ENCODE results near the gene STX8.

Gene STX8

GRCh38 chr17:9533441-9533840, 42.2 kb downstream of the STX8 start:
- TF ChIP-seq, protein P1, sequence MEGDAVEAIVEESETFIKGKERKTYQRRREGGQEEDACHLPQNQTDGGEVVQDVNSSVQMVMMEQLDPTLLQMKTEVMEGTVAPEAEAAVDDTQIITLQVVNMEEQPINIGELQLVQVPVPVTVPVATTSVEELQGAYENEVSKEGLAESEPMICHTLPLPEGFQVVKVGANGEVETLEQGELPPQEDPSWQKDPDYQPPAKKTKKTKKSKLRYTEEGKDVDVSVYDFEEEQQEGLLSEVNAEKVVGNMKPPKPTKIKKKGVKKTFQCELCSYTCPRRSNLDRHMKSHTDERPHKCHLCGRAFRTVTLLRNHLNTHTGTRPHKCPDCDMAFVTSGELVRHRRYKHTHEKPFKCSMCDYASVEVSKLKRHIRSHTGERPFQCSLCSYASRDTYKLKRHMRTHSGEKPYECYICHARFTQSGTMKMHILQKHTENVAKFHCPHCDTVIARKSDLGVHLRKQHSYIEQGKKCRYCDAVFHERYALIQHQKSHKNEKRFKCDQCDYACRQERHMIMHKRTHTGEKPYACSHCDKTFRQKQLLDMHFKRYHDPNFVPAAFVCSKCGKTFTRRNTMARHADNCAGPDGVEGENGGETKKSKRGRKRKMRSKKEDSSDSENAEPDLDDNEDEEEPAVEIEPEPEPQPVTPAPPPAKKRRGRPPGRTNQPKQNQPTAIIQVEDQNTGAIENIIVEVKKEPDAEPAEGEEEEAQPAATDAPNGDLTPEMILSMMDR (IDR thresholded peaks at IDR 0.05): no peak
- no peak for TF ChIP-seq ZFX (IDR thresholded peaks at IDR 0.05; ENCODE audit: borderline replicate concordance)
- no peak overlapping the region for H3K27ac ChIP-seq

DNA sequence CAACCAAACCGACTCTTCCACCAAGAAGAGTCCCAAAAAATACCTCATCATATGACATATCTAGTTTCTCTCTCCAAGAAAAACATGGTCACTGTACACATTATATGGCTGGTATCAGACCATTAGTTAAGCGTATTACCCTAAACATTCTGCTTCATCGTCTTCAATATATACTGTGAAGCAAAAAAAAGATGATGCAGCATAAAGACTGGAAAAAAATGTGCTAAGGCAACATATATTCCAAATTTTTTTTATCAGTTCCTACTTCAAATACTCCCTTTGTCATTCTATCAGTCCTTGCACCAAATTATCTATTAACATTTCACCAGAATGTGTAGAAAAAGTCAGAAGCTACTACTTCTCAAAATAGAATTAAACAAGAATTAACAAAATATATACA, 42.9 kb downstream of the STX8 start:
- no peak overlapping the region for H3K27ac ChIP-seq
- TF ChIP-seq, protein P1 (IDR thresholded peaks at IDR 0.05): no peak
- TF ChIP-seq ZFX (IDR thresholded peaks at IDR 0.05; ENCODE audit: borderline replicate concordance): no peak

DNA sequence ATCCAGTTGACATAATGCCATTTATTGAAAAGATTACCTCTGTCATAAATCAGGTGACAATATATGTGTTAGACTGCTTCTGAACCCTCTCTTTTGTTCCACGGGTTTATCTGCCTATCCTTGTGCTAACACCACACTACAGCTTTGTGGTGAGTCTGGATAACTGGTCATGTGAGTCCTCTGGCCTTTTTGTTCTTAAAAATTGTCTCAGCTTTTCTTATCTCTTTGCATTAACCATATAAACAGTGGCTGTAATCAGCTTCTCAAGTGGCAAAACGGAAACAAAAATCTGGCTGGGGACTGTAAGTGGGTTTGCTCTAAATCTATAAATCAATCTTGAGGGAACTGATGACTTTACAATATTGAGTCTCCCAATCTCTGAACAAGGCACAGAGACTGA, 44.6 kb downstream of the STX8 start:
- no peak overlapping the region for H3K27ac ChIP-seq
- TF ChIP-seq, protein P1 (IDR thresholded peaks at IDR 0.05): no peak
- TF ChIP-seq ZFX (IDR thresholded peaks at IDR 0.05; ENCODE audit: borderline replicate concordance): no peak

DNA sequence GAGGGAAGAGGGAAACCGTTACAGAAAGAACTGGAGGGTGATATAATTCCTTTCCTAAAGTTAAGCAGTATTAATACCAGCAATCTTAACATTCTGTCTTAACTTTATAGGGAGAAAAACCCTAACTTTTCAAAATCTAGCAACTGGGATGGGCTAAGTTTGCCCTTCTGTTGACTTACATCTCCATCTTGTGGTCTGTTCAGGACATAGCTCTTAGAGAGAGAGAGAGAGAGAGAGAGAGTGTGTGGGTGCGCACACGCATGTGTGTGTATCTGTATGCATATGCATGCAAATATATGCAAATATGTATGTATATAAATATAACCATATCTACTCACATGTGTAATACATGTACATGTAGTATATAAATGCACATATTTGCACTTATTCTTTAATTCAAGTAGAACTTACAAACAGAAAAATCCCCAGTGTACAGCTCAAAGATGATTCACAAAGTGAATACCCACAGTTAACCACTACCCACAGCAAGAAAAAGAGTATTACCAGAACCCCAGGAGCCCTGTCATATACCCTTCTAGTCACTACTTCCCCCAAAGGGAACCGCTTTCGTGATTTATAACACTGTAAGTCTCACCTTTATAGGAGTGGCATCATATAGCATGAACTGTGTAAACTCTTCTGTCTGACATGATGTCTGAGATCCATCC, 46.5 kb downstream of the STX8 start:
- TF ChIP-seq, protein P1 (IDR thresholded peaks at IDR 0.05): peak; percentile 58
- no peak for TF ChIP-seq ZFX (IDR thresholded peaks at IDR 0.05; ENCODE audit: borderline replicate concordance)

DNA sequence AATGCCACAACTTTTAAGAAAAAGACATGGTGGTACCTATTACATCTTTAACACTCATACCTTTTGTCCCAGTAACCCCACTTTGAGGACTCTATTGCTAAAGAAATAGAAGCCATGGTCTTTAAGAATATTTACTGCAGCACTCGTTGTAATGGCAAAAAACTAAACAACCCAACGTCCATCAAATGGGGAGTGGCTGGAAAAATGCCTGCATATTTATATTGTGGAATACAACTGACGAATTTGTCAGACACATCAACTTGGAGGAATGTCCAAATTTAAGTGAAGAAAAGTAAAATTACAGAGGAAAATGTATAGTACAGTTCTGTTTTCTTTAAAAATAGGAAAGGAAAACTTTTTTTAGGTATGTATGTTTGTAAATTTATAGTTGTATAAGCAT, 47.8 kb downstream of the STX8 start:
- no peak overlapping the region for H3K27ac ChIP-seq
- TF ChIP-seq, protein P1 (IDR thresholded peaks at IDR 0.05): no peak
- no peak for TF ChIP-seq ZFX (IDR thresholded peaks at IDR 0.05; ENCODE audit: borderline replicate concordance)

More for the DNA sequence above, 46.5 kb downstream of the STX8 start:
- no peak overlapping the region for H3K27ac ChIP-seq

DNA sequence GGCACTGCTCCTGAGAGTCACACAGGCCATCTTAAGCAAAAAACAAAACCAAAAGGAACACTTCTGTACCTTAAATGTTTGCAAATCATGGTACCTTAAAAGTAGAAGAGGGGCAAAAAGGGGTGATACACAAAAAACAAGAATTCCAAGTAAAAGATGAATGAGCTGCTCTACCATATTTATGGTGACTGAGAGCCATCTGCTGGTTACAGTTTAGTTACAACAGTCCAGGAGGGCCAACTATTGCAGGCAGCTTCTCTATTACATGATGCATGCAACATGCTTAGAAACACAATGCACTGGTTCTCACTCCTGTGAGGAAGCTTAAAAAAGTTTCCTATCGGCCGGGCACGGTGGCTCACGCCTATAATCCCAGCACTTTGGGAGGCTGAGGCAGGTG, 53.5 kb downstream of the STX8 start:
- no peak overlapping the region for H3K27ac ChIP-seq
- no peak for TF ChIP-seq ZFX (IDR thresholded peaks at IDR 0.05; ENCODE audit: borderline replicate concordance)
- TF ChIP-seq, protein P1 (IDR thresholded peaks at IDR 0.05): peak; percentile 33; the same call in 1 of the 2 replicates

DNA sequence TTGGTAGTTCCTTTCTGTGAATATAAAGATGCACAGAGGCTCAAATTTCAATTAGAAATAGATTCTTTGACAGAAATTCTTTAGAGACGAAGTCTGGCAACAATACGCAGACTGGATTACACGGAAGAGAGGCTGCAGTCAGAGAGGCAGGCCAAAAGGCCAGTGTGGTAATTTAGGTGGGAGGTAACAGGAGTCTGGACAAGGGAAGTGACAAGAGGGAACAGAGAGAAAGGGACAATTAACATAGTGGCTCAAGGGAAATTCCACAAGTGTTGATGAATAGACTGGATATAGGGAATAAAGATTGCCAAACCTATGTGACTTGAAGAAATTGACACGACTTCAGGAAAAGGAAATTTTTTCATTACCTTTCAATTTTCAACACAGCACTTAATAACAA, 54.6 kb downstream of the STX8 start:
- TF ChIP-seq, protein P1 (IDR thresholded peaks at IDR 0.05): no peak
- no peak for TF ChIP-seq ZFX (IDR thresholded peaks at IDR 0.05; ENCODE audit: borderline replicate concordance)
- H3K27ac ChIP-seq: no peak overlapping the region

Measured in 22Rv1 (cell line).